Astrocyte (in vitro differentiated cells and primary cell): ENCODE data around the gene DCAF6.

Source experiments
- EZH2 ChIP-seq: IDR thresholded peaks from 2 replicates; pipeline ENCODE4 v1.6.1; 2012; ENCODE audit warnings: mild to moderate bottlenecking, low read length, inconsistent platforms; ENCODE audit not compliant: insufficient read depth
- TF ChIP-seq, protein P1 (sequence below): IDR thresholded peaks from 2 replicates; pipeline ENCODE4 v1.5.1; 2011; ENCODE audit warnings: low read depth, mild to moderate bottlenecking, inconsistent platforms, low read length, moderate library complexity; ENCODE audit not compliant: insufficient read depth

DNA sequence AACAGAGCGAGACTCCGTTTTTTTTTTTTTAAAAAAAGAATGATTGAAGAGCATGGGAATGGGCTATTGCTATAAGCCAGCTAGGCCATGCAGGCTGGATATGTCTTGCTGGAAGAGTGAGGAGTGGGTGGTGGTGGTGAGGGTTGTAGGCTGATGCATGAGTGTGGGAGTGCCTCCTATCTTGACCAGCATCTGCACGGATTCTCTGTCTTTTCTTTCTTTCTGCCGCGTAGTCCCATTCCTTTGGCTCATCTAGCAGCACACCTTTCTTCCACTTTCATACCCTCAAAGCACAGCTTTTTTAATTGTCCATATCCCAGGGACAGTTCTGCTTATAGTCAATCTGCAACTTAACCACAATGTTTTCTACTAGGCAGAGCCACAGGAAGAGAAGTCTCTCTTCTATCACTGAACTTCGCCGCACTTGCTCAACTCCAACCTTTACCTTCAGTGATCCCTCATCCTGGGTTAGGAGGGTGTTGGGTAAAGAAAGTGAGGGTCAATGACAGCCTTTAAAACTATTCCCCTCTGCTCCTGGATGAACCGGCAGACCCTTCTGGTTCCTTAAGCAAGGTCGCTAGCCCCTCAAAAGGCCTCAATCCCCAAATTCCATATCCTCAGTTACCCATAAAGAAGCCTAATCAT is 37.8 kb upstream of the DCAF6 start:
- TF ChIP-seq, protein P1, sequence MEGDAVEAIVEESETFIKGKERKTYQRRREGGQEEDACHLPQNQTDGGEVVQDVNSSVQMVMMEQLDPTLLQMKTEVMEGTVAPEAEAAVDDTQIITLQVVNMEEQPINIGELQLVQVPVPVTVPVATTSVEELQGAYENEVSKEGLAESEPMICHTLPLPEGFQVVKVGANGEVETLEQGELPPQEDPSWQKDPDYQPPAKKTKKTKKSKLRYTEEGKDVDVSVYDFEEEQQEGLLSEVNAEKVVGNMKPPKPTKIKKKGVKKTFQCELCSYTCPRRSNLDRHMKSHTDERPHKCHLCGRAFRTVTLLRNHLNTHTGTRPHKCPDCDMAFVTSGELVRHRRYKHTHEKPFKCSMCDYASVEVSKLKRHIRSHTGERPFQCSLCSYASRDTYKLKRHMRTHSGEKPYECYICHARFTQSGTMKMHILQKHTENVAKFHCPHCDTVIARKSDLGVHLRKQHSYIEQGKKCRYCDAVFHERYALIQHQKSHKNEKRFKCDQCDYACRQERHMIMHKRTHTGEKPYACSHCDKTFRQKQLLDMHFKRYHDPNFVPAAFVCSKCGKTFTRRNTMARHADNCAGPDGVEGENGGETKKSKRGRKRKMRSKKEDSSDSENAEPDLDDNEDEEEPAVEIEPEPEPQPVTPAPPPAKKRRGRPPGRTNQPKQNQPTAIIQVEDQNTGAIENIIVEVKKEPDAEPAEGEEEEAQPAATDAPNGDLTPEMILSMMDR, result no peak
- TF ChIP-seq EZH2, result no peak
